Smooth muscle cell of the brain vasculature (primary cell): ENCODE data around the gene DNLZ.

ENCODE experiments used
- DNase-seq: peaks from one replicate; pipeline ENCODE4 v3.0.0-alpha.2; 2012; ENCODE audit warnings: low read depth, low spot score

DNLZ gene

GRCh38 chr9:136343884-136344269 is 19.7 kb downstream of the DNLZ start:
- no peak for DNase-seq

GRCh38 chr9:136343121-136343883 is 20.2 kb downstream of the DNLZ start:
- no peak for DNase-seq

- no peak for DNase-seq
Observed at GRCh38 chr9:136342181-136343120, 21.1 kb downstream of the DNLZ start.

GRCh38 chr9:136341769-136342168 is 21.8 kb downstream of the DNLZ start:
- DNase-seq = no peak

GRCh38 chr9:136341042-136341655 is 22.4 kb downstream of the DNLZ start:
- DNase-seq = no peak

- DNase-seq = no peak
Observed at GRCh38 chr9:136340356-136341041, 23.0 kb downstream of the DNLZ start.

DNA sequence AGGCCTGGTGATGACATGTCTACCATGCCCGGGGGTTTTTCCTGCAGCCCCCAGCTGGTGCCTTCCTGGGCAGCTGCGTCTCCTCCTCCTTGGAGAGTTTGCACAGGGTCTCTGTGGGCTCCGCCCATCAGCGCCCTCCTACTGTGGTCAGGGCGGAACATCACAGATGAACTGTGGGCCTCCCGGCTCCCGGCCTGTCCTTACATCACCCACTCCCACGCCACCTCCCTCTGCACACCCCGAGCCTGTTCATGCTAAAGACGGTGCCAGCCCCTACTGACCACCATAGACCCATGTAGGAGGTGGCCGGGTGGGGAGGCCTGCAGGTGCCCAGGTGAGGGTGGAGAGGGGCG is 23.6 kb downstream of the DNLZ start:
- no peak for DNase-seq

GRCh38 chr9:136339173-136339957 is 24.2 kb downstream of the DNLZ start:
- no peak for DNase-seq

DNA sequence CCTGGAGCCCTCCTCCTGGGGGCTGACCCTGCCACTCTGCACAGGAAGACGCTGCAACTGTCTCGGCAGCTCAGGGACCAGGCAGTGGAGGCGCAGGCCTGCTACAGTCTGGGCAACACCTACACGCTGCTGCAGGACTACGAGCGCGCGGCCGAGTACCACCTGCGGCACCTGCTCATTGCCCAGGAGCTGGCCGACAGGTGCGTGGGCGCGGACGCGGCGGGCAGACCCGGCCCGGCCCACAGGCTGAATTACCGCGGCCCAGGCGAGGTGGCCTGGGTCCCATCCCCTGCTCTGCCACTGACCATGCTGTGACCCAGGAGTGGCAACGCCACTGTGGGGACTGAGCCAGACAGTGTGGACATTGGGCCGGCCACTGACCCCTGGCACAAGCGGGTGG is 25.0 kb downstream of the DNLZ start:
- no peak for DNase-seq

DNA sequence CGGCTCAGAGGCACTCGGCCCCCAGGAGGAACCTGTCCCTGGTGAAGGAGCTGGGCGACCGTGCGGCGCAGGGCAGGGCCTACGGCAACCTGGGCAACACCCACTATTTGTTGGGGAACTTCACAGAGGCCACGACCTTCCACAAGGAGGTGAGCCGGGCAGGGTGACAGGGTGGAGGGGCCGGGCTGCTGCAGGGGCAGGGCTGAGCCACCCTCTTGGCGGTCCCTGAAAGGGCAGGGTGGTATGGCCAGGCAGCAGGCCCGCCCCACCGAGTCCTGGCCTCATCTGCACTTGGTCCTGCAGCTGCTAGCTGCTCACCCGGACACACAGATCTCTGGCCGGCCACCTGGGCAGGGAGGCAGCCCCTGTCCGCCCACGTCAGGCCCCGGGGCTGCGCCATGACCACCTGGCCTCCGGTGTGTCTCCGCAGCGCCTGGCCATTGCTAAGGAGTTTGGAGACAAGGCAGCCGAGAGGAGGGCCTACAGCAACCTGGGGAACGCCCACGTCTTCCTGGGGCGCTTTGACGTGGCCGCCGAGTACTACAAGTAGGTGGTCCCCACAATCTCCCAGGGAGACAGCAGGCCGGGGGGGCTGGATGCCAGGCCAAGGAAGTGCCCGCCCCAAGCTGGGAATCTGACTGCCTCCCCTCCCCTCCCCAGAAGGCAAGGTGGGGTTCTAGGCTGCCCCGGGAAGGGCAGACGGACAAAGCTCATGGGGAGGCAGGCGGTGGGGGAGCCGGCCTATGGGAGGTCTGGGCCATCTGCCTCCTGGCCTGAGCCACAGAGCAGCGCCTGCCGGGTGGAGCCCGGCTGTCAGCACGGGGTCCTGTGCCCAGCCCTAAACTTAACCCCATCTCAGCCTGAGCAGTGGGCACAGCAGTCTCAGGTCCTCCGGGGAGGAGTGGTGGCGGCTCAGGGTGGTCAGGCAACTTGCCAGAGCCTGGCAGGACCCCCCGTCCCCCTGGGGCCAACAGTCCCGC is 25.8 kb downstream of the DNLZ start:
- no peak for DNase-seq

DNA sequence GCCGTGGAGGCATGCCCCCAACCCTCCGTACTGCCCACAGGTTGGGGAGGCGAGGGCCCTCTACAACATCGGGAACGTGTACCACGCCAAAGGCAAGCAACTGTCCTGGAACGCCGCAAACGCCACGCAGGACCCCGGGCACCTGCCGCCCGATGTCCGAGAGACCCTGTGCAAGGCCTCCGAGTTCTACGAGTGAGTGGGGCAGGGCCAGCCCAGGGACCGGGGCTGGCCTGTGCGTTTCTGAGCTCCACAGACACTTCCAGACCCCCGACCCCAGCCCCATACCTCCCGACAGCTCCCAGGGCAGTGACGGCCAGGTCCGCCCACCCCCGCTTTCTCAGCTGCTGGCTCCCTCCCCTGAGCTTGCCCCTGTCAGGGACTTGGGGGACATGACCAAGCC is 26.7 kb downstream of the DNLZ start:
- no peak for DNase-seq

DNA sequence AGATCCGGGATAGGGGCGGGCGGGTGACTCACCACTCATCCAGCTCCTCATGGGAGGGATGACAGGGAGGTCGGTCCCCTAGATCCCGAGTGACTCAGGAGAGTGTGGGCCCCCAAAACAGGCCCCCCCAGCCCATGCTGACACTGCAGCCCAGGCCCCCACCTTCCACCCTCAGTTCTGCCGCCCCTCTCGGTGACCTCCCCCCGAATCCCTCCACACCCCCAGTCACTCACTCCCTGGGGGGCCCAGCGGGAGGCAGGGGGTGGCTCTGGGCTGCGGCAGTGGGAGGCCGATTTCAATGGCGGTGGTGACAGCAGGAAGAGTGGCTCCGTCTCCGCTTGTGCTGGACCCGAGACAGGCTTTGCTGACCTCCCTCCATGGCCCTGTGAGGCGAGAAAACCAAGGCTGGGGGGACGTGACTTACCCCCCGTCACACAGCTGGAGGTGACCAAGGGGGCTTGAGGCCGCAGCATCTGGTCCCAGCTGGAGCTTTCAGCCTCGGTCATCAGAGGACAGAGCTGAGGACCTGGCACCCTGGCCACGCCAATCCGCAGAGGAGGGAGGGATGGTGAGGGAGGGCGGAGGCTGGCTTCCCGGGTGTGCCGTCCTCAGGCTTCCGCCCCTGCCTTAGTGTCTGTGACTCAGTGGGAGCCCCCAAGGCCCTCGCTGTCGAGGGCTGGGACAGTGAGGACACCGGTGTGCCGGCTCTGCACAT is 27.2 kb downstream of the DNLZ start:
- no peak for DNase-seq

- DNase-seq = no peak
Observed at GRCh38 chr9:136335296-136336155, 28.0 kb downstream of the DNLZ start.

DNA sequence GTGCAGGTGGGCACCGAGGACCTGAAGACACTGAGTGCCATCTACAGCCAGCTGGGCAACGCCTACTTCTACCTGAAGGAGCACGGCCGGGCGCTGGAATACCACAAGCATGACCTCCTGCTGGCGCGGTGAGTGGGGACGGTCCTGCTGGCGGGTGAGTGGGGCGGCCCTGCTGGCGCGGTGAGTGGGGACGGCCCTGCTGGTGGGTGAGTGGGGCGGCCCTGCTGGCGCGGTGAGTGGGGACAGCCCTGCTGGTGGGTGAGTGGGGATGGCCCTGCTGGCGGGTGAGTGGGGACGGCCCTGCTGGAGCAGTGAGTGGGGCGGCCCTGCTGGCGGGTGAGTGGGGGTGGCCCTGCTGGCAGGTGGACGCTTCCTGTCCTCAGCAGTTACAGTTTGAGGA is 29.0 kb downstream of the DNLZ start:
- no peak for DNase-seq

- DNase-seq = no peak
Observed at GRCh38 chr9:136333486-136333885, 30.1 kb downstream of the DNLZ start.

DNA sequence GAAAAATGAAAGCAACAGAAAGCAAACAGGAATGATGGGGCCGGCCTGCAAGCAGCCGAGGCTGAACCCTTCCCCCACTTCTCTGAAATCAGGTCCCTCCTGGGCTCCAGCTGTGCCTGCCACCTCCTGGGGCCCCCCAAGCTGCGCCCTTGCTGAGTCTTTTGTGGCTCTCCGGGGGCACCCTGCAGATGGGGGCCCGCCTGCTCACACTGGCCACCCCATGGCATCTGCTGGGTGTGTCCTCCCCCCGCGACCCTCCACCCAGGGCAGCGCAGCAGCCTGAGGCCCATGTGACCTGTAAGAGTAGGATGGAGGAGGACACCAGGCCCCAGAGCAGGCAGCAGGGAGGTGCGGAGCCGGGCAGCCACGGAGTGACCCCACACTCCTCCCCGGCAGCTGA is 30.5 kb downstream of the DNLZ start:
- DNase-seq = no peak

- no peak for DNase-seq
Observed at GRCh38 chr9:136332482-136332983, 31.0 kb downstream of the DNLZ start.
